NCI-H2081 treated with DMSO at 0.1 percent for 48 hours (cell line): ENCODE data around the gene NUAK2.

Source experiments
- DNase-seq: peaks from one replicate; lab custom pipeline; 2025; lab: John Stamatoyannopoulos, UW

The NUAK2 gene

DNA sequence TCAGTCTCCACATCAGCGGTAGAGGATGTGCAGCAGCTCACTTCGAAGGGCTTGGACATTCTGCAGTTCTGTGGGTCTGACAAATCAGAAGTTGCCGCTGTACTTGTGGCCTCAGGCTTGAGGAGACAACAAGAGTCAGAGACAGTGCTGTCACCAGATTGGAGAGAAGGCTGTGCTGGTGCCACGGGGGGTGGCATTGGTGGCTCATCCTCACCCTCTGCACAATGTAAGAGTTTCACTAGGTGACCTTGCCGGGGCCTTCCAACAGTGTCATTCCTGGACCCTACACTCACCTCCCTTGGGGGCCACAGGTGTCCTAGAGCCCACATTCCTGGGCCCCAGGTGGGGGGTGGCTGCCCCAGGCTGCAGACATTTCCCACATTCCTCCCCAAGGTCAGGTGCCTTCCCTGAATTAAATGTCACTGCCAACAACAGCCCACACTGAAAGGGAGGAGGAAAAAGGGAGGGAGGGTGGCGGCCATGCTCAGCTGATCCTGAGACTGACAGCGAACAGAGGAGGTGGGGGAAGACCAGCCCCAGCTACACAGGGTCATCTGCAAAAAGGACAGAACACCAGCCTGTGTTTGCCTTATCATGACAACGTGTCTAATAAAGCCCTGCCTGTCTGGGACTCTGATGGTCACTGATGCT lies 47.4 kb downstream of the NUAK2 start:
- no peak for DNase-seq

DNA sequence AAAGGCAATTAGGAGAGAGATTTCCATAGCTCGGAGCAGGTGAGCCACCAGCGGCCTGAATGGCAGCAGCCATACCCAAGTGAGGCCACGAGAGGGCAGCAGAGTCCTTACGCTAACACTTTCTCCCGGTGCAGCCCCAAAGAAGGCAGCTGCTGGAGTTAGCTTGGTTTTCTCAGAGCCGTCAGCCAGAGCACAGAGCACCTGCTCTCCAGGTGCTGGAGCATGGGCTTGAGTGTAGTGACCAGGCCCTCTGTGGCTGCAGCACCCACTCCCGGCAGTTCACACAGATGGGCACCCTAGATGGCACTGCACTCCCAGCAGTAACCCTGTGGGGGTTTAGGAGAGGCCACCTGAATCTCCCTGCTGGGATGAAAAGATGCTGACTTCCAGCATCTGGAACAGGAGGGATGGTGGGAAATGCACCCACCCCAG lies 48.0 kb downstream of the NUAK2 start:
- peak; percentile 59 for DNase-seq

DNA sequence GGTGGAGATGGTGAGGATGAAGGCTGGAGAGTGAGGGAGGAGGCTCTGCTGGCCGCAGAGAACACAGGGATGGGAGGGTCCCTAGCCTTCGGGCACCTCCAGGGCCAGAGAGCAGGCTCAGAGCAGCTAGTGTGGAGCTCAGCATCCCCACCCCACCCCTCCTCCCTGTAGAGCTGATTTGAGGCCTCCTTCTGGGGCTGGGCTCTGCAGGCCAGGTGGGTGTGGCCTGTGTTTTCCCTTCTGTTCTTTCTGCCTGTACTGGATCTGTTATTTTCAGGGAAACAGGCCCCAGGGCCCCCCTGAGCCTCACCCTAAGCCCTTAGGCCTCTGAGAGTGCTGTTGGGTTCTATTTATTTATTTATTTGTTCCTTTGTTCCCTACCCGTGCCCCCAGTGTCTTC lies 49.0 kb downstream of the NUAK2 start:
- DNase-seq = no peak

DNA sequence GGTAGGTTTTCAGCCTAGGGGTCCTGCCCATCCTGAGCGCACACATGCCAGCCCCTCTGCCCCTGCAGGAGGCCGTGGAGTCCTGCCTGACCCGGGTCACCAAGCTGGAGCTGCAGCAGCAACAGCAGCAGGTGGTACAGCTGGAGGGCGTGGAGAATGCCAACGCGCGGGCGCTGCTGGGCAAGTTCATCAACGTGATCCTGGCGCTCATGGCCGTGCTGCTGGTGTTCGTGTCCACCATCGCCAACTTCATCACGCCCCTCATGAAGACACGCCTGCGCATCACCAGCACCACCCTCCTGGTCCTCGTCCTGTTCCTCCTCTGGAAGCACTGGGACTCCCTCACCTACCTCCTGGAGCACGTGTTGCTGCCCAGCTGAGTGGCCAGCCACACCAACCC lies 49.8 kb downstream of the NUAK2 start:
- DNase-seq = no peak

DNA sequence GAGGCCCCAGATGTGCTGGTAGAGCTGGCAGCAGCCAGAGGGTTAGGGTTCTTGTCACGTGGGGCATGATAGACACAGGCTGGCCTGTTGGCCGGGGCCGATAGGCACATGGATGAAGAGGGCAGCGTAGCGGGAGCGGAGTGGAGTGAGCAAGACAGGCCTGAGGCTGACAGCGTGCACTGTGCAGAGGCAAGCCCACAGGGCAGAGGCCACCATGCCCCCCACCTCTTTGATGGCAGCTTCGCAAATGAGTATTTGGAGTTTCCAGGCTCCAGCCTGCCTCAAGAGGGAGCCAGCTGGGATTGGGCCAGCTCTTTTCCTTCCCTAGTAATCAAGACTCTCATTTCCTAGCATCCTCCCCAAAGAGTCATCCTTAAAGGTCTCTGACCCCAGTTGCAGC lies 50.3 kb downstream of the NUAK2 start:
- no peak for DNase-seq

DNA sequence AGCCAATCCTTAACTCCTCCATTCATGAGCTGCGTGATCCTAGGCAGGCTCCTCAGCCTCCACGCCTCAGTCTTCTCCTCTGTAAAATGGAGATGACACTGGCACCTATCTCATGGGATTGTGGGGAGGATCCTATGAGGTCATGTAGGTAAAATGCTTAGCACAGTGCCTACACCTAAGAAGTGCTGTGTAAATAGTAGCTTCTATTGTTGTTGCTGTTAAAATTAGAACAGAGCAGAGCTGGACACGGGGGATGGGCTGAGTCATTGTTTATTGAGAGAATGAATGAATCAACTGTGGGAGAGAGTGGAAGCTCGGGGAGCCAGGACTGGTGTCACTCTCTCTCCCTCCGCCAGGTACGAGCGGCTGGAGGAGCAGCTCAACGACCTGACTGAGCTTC lies 50.8 kb downstream of the NUAK2 start:
- DNase-seq = no peak

DNA sequence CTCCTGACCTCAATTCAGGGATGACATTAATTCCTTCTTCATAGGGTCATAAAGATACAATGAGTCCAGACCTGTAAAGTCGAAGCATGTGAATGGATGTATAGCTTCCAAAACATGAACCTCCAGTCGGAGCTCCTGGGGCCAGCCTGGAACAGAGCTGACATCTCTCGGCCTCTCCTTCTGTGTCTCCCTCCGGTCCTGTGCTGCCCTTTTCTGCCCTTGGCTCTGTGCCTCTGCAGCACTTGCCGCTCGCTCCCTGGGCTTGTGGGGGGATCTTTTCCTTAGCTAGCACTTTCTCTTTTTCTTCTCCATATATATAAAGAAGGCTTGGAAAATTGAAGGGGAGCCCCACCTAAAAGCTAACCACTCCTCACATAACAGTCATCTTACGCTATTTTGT lies 51.3 kb downstream of the NUAK2 start:
- DNase-seq = no peak

DNA sequence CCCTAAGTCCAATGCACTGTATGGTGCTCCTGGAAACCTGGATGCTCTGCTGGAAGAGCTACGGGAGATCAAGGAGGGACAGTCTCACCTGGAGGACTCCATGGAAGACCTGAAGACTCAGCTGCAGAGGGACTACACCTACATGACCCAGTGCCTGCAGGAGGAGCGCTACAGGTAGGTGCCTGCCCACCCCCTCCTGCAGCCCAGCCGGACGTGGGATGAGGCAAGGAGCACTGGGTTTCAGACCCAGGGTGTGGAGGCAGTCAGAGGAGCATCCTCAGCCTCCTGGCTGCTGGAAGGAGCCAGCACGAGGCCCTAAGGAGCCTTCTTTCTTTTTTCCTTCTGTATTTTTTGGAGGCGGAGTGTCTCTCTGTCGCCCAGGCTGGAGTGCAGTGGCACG lies 51.8 kb downstream of the NUAK2 start:
- no peak for DNase-seq

DNA sequence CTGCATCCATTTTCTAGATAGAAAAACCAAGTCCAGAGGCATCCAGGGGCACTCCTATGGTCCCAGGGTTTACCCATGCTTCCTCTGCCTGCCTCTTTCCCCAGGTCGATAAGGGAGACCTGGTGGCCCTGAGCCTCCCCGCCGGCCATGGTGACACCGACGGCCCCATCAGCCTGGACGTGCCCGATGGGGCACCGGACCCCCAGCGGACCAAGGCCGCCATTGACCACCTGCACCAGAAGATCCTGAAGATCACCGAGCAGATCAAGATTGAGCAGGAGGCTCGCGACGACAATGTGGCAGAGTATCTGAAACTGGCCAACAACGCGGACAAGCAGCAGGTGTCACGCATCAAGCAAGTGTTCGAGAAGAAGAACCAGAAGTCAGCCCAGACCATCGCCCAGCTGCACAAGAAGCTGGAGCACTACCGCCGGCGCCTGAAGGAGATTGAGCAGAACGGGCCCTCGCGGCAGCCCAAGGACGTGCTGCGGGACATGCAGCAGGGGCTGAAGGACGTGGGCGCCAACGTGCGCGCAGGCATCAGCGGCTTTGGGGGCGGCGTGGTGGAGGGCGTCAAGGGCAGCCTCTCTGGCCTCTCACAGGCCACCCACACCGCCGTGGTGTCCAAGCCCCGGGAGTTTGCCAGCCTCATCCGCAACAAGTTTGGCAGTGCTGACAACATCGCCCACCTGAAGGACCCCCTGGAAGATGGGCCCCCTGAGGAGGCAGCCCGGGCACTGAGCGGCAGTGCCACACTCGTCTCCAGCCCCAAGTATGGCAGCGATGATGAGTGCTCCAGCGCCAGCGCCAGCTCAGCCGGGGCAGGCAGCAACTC lies 52.5 kb downstream of the NUAK2 start:
- no peak for DNase-seq

DNA sequence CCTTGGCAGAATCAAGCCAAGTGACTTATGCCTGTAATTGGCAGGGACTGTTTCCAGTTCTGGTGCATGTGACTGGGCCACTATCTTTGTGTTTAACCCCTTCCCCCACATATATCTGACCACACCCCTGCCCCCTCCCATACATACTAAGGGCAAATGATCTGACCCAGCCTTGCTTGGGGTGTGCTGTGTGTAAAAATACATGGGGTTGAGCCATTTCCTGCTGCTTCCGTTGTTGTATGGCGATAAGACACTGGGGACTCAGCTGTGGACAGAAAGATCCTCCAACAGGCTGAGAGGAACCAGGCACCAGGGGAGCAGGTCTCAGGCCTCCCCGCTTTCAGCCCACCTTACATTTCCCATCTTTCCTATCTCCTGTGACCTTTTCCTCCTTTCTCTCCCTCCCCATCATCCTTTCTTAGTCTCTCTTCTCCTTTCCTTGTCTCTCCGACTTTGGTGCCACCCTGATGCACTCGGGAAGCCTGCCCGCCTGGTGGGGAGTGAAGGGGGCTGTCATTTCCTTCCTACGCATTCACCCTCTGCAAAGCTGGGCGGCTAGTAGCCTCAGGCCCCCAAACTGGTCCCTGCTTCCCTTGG lies 54.1 kb downstream of the NUAK2 start:
- DNase-seq = no peak

DNA sequence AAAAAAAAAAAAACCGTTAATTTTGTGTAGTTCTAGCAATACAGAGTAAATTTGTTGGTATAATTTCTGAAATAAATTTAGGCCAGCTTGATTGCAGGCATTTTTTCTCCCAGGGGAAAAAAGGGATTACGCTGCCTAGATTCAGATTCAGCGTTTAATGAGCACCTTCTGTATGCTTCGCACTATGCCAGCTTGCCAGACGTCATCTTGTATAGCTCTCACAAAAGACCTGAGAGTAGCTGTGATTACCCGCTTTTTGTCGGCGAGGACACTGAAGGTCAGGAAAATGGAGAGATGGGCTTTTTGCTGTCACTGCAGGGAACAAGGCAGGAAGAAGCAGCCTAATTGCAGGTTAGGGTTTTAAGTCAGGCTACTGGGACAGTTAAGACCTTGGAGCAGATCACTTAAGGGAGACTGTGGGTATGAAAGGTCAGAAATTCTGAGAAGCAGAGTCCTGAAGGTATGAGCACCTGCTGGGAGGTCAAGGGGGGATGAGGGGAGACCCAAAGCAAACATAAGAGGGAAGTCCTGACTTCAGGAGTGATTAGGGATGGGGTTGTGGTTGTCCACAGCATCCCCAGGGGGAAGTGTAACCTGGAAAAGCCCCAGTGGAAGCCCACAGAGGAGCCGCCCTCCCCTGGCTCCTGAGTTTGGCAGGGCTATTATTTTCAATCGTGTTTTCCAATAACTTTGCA lies 54.8 kb downstream of the NUAK2 start:
- no peak for DNase-seq

DNA sequence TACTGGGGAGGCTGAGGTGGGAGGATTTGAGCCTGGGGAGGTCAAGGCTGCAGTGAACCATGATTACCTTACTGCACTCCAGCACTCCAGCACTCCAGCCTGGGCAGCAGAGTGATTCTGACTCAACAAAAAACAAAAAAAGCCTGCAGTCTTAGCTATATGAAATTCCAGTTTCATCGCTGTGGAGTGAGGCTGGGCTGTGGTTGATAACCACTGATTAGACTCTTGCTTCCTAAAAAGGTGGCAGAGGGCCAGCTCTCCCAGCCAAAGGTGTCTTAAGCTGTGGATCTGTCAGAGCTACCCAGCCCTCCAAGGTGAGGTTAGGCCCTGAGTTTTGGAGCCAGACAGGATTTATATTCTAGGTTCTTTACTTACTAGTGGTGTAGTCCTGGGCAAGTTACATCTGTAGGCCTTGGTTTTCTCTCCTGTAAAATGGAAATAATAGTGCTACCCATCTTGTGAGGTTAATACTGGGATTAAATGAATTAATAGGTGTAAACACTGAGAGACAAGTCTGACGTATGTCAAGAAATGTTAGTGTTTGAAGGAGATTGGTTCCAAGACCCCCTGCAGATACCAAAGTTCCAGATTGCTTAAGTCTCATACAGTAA lies 57.9 kb downstream of the NUAK2 start:
- no peak for DNase-seq

DNA sequence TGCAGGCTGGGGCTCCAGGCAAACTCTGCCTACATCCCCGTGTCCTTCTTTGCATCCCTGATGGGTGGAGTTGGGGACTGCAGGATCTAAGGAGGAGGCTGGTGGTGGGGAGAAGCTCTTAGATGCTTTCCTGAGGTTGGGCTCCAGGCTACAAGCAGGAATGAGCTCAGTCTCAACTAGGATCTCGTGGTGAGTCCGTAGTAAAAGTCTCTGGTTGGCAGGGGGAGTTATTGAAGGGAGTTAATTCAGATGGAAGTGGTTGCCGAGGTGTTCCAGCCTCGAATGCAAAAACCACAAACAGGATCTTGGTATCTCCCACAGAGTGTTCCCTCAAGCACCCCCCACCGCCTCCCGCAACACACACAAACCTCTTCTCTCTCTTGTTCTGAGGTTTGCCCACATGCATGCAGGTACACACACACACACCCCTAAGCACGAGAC lies 58.8 kb downstream of the NUAK2 start:
- no peak for DNase-seq

DNA sequence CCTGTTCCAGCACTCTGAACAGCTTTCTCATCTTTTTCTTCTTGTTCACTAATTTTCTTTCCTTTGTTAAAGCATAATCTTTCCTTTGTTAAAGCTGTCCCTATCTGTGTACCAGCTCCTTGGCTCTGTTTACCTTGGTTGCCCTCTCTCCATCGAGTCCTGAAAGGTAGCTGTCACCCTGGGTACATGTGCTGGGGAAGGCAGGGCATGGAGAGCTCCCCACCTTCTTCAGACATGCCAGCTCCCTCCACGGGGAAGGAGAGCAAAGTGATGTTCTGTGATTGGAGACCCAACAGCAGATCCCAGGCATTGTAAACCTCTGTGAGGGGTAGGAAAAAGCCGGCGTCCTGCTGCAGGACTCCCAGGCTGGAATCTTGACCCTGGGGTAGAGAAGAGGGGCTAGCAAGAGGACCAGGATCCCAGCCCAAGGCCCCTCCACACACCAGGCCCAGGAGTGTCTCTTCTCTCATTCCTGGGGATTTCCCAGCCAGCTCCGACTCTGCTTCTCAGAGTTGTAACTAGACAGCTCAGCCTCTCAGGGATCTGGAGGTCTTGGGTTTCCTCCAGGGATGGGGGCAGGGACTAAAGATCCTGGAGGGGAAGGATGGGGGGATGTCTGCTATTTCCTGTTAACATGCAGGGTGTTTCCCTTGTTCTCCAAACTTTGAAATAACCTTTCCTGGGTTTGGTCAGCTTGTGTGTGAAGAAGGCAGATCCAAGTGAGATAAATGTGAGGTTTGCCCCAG lies 59.4 kb downstream of the NUAK2 start:
- DNase-seq = no peak

DNA sequence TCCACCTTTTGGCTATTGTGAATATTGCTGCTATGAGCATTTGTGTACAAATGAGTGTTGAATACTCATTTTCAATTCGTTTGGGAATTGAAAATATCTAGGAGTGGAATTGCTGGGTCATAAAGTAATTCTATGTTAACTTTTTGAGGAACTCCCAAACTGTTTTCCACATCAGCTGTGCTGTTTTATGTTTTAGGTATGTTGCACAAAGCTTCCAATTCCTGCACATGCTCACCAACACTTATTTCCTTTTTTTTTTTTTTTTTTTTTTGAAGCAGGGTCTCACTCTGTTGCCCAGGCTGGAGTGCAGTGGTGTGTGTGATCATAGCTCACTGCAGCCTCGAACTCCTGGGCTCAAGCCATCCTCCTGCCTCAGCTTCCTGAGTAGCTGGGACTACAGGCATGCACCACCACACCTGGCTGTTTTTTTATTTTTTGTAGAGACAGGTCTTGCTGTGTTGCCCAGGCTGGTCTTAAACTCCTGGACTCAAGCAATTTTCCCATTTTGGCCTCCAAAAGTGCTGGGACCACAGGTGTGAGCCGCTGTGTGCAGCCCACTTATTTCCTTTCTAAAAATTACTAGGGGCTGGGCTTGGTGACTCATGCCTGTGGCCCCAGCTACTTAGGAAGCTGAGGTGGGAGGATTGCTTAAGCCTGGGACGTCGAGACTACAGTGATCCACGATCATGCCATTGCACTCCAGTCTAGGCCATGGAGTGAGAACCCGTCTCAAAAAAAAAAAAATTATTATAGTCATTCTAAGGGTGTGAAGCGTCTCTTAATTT lies 60.4 kb downstream of the NUAK2 start:
- DNase-seq = no peak

DNA sequence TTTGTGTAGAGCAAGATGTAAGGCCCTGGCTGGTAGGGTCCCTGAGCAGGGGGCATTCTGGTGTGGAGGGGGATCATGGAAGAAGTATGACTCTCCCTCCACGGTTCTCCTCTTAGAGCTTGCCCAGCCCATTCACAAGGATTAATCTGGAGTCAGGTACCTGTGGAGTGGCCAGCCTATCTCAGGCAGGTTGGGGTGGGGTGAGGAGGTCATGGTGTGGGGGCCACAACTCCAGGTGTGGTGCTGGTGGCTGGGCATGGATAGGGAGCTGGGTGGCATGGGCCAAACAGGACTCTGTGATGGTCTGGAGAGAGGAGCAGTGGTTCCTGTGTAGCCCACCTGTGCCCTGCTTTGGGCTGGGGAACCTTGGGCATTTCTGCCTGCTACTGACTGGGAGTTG lies 61.5 kb downstream of the NUAK2 start:
- DNase-seq = no peak

DNA sequence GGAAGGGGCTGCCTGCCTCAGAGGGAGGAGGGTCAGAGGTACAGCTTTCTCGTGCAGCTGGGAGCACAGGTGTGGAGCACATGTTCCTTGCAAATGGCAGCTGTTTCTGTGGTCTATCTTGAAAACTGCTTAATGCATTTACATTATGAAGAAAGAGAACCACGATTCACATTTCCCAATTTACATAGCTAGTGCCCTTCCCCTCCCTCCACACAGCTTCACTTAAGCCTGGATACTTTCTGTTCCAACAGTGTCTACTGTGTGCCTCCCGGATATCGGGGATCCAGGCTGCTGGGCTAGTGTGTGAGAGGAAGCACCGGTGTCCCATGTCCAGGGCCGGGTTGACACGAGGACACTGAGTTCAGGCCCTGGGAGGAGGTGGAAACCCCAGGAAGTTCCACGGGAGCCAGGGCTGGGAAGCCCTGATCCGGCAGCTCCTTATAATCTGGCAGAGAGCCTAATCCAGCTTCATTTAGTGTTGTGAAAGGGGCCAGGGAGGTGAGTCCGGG lies 62.2 kb downstream of the NUAK2 start:
- DNase-seq = no peak

DNA sequence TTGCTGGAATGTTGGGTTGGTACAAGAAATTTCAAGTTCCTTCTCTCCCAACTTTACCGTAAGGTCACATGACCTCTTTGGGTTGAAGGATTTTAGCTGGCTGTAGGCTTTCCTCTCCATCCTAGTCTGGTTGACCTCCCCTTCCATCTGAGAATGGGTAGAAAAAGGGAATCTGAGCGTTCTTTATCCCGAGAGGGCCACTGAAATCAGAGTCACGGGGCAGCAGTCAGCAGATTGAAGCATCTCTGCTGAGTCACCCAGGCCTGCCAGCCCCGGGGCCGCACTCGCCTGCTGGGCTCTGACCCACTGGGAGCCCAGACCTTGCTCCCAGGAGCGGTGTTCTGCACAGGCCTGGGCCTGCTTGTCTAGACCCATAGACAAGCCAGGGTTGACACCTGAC lies 62.8 kb downstream of the NUAK2 start:
- no peak for DNase-seq

DNA sequence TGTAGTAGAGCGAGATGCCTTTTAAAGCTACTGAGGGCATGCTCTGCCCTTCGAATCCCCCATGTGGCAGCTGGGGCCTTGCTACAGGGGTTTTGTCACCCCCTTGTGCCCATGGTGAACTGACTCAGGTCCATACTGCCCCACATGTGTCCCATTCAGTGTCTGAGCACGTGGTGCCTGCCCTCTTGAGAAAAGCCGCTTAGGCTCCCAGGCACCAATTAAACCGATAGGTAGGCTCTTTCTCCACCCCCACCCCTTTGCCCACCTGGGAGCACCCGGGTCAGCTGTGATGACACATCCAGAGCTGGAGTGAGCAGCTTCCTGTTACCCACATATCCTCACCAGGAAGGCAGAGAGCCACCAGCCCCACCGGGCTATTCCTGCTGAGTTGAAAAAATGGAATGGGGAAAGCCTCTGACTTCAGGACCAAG lies 63.3 kb downstream of the NUAK2 start:
- DNase-seq = no peak

DNA sequence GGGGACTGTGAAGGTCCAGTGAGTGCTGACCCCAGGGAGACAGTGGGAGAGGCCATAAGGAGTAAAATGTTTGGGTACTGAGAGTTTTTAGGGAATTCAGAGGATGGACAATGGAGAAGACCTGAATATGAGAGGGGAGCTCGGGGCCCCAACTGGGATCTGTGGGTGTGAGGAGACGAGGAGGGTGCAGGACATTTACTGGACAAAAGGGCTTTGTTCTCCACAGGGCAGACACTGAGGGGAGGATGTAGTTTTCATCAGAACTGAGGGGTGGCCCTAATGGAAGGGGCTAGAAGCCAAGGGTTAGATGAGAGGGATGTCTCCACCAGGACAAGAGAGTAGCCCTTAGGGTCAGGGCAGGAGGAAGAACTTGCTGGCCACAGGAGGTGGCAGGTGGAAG lies 63.8 kb downstream of the NUAK2 start:
- no peak for DNase-seq
